Smooth muscle cell (in vitro differentiated cells): ENCODE measurements around the gene LIPC. TPM values are rescaled to one million over a fixed set of nuclear protein-coding genes. Genes with fewer than 3 reads are reported as not detected.
A peak's percentile ranks its signal among the peaks of the same experiment; 100 is the strongest.

Experiments used
- DNase-seq: peaks from one replicate; lab custom pipeline; 2025; ENCODE audit not compliant: unreplicated experiment; lab: John Stamatoyannopoulos, UW
- H2AFZ ChIP-seq: fragments of 200-600 bp; sonication (generic); 2 replicates; pipeline ENCODE4 v1.6.0; 2016; ENCODE audit warnings: antibody characterized with exemption, low read depth, mild to moderate bottlenecking
- H3F3A ChIP-seq: fragments of 200-600 bp; sonication (generic); 2 replicates; pipeline ENCODE4 v1.6.0; 2017; ENCODE audit warnings: antibody characterized with exemption, low read depth
- H3K27ac ChIP-seq: fragments of 200-600 bp; sonication (generic); 2 replicates; pipeline ENCODE4 v1.5.1; 2016; ENCODE audit warnings: low read depth, mild to moderate bottlenecking
- H3K27me3 ChIP-seq: fragments of 200-600 bp; sonication (generic); 2 replicates; pipeline ENCODE4 v1.6.1; 2016; ENCODE audit warnings: low read depth, mild to moderate bottlenecking
- H3K36me3 ChIP-seq: fragments of 200-600 bp; sonication (generic); 2 replicates; pipeline ENCODE4 v1.5.1; 2016; ENCODE audit warnings: low read depth
- H3K4me1 ChIP-seq: fragments of 200-600 bp; sonication (generic); 2 replicates; pipeline ENCODE4 v1.5.1; 2016; ENCODE audit warnings: low read depth
- H3K4me2 ChIP-seq: fragments of 200-600 bp; sonication (generic); 2 replicates; pipeline ENCODE4 v1.6.0; 2016; ENCODE audit warnings: mild to moderate bottlenecking
- H3K4me3 ChIP-seq: fragments of 200-600 bp; sonication (generic); 2 replicates; pipeline ENCODE4 v1.5.1; 2016; ENCODE audit warnings: mild to moderate bottlenecking
- H3K79me2 ChIP-seq: fragments of 200-600 bp; sonication (generic); 2 replicates; pipeline ENCODE4 v1.6.0; 2016; ENCODE audit warnings: low read depth, mild to moderate bottlenecking
- H3K9ac ChIP-seq: fragments of 200-600 bp; sonication (generic); 2 replicates; pipeline ENCODE4 v1.6.0; 2016; ENCODE audit warnings: low read depth
- H3K9me3 ChIP-seq: fragments of 200-600 bp; sonication (generic); replicated peaks from 2 replicates; pipeline ENCODE4 v1.5.1; 2016; ENCODE audit warnings: low read depth
- H4K20me1 ChIP-seq: fragments of 200-600 bp; sonication (generic); 2 replicates; pipeline ENCODE4 v1.6.0; 2016; ENCODE audit warnings: low read depth
- WGBS: methylation state at CpG from one replicate; pipeline ENCODE4 v1.1.7; 2016; ENCODE audit warnings: low lambda C conversion rate; 5-methylcytosine and 5-hydroxymethylcytosine counted together
- polyA plus RNA-seq: library from polyadenylated mRNA; unstranded; fragments of >200 nt; fragmentation: Nextera tagmentation; extraction: Ambion mirVana; gene quantifications from 2 replicates; pipeline ENCODE4 v1.2.1, GENCODE V29; 2016
- total RNA-seq: library from RNA; depleted of rRNA; stranded (reverse); fragments of >200 nt; gene quantifications from 2 replicates; pipeline ENCODE4 v1.2.3, GENCODE V29; 2014
- TF ChIP-seq, protein P1 (sequence below): fragments of 200-600 bp; sonication (generic); IDR thresholded peaks from 2 replicates; pipeline ENCODE4 v1.5.1; 2017; ENCODE audit warnings: borderline replicate concordance, mild to moderate bottlenecking, antibody characterized with exemption; ENCODE audit not compliant: insufficient read depth, poor library complexity, severe bottlenecking

LIPC gene
- total and polyA plus RNA-seq, 2 experiments from 2014 or later, result not detected

DNA sequence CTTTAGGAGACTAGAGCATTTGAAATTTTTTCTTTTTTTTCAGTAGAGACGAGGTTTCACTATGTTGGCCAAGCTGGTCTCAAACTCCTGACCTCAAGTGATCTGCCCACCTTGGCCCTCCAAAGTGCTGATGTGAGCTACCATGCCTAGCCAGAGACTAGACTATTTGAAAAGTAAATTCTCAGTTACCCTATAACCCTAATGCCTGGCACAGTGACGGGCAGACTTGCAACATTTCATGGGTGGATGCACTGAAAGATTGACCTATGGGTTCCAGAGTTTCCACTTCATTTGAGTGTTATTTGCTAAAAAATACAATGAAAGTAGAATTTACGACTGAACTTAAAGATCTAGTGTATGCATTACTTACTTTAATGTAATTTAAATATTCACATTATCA, 45.7 kb upstream of the LIPC start:
- Histone ChIP-seq H3K9ac (no peak overlapping the region), H3K4me3 (no peak overlapping the region), H3K79me2 (no peaks in the 10 kb centered on the region), H2AFZ (no peak overlapping the region), H3K27ac (no peak overlapping the region), H3K27me3 (no peaks in the 10 kb centered on the region), H3K4me2 (no peak overlapping the region), H4K20me1 (no peaks in the 10 kb centered on the region), H3K4me1 (no peaks in the 10 kb centered on the region), H3K9me3 (no peaks in the 10 kb centered on the region), H3F3A (peaks cover 16% of the 10 kb centered on the region), H3K36me3 (no peaks in the 10 kb centered on the region)
- WGBS, result 100% methylated on average over 3 of the region's 3 CpGs
- TF ChIP-seq, protein P1, sequence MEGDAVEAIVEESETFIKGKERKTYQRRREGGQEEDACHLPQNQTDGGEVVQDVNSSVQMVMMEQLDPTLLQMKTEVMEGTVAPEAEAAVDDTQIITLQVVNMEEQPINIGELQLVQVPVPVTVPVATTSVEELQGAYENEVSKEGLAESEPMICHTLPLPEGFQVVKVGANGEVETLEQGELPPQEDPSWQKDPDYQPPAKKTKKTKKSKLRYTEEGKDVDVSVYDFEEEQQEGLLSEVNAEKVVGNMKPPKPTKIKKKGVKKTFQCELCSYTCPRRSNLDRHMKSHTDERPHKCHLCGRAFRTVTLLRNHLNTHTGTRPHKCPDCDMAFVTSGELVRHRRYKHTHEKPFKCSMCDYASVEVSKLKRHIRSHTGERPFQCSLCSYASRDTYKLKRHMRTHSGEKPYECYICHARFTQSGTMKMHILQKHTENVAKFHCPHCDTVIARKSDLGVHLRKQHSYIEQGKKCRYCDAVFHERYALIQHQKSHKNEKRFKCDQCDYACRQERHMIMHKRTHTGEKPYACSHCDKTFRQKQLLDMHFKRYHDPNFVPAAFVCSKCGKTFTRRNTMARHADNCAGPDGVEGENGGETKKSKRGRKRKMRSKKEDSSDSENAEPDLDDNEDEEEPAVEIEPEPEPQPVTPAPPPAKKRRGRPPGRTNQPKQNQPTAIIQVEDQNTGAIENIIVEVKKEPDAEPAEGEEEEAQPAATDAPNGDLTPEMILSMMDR, result no peak
- DNase-seq, result no peak

DNA sequence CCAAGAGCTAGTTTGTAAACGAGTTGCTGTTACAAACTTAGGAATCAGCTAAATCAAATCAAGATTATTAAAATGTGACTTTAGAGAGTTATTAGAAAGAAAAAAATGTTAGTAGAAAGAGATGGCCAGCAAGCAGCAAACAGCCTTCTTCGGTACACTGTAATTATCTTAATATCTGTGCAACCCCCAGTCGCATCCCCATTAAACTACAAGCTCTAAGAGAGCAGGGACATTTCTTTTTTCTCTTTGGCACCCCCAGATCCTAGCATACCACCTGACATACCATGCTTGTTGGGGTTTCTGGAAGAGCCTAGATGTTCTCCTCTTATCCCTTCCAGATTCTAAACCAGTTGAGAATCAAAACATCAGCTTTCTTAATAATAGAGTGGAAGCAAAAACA, 45.1 kb upstream of the LIPC start:
- no peaks in the 10 kb centered on the region for H3K79me2 ChIP-seq
- H2AFZ ChIP-seq, result no peak overlapping the region
- no peaks in the 10 kb centered on the region for H3K9me3 ChIP-seq
- no peak overlapping the region for H3K9ac ChIP-seq
- DNase-seq, result no peak
- peak overlapping the region; percentile 92 for H3K27ac ChIP-seq
- TF ChIP-seq, protein P1, result no peak
- H3K36me3 ChIP-seq, result no peaks in the 10 kb centered on the region
- 96% methylated on average over 3 of the region's 3 CpGs for WGBS
- H4K20me1 ChIP-seq, result no peaks in the 10 kb centered on the region
- H3K4me1 ChIP-seq, result peaks cover under 1% of the 10 kb centered on the region
- H3K4me3 ChIP-seq, result no peak overlapping the region
- peaks cover 22% of the 10 kb centered on the region for H3F3A ChIP-seq
- no peaks in the 10 kb centered on the region for H3K27me3 ChIP-seq
- H3K4me2 ChIP-seq, result no peak overlapping the region

DNA sequence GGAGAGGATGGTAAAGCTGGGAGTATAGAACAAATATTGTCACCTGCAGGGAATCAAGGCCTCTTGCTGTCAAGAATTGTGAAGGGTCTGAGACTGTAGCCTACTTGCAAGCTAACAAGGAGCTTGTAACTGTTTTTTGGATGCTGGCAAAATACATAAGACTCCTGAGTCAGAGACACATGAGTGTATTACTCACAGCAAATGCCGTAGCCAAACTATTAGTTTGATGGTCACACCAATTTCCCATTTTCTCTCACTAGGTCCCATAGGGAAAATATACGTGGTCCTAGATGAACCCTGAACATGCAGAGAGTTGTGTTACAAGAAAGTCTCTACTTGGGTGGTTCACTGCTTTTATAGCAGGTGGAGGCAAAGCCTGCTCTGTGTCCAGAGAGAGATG, 44.7 kb upstream of the LIPC start:
- WGBS, result 68% methylated on average over 2 of the region's 2 CpGs
- H3F3A ChIP-seq, result peaks cover 22% of the 10 kb centered on the region
- H3K4me1 ChIP-seq, result peaks cover 6% of the 10 kb centered on the region
- no peaks in the 10 kb centered on the region for H3K9me3 ChIP-seq
- TF ChIP-seq, protein P1, result no peak
- H4K20me1 ChIP-seq, result no peaks in the 10 kb centered on the region
- no peak for DNase-seq
- peak overlapping the region; percentile 92 for H3K27ac ChIP-seq
- H3K4me3 ChIP-seq, result no peak overlapping the region
- no peaks in the 10 kb centered on the region for H3K27me3 ChIP-seq
- no peak overlapping the region for H2AFZ ChIP-seq
- no peaks in the 10 kb centered on the region for H3K36me3 ChIP-seq
- peak overlapping the region; percentile 39 for H3K9ac ChIP-seq
- H3K79me2 ChIP-seq, result no peaks in the 10 kb centered on the region
- no peak overlapping the region for H3K4me2 ChIP-seq

DNA sequence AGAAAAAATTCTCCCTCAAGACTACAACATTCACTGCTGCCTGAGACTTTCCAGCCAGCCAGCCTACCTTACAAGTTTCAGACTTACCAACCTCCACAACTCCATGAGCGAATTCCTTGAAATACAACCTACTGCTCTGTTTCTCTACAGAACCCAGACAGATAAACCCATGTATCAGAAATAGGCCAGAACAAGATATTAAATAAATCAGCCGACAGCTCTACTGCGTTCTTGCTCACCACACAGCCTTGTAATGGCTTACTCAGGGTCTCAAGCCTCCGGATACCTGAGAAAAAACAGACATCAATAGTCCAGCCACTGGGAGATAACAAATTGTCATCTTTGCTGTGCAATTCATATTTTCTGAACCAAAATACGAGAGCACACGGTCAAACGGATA, 43.6 kb upstream of the LIPC start:
- 56% methylated on average over 7 of the region's 7 CpGs for WGBS
- Histone ChIP-seq H3K9me3 (no peaks in the 10 kb centered on the region), H3K27me3 (no peaks in the 10 kb centered on the region), H3K36me3 (no peaks in the 10 kb centered on the region), H3K79me2 (no peaks in the 10 kb centered on the region), H3K27ac (peak overlapping the region; percentile 92), H3K9ac (no peak overlapping the region), H3K4me3 (no peak overlapping the region), H3F3A (peaks cover 23% of the 10 kb centered on the region), H3K4me1 (peaks cover 17% of the 10 kb centered on the region), H2AFZ (no peak overlapping the region), H3K4me2 (peak overlapping the region; percentile 20), H4K20me1 (no peaks in the 10 kb centered on the region)
- no peak for DNase-seq
- TF ChIP-seq, protein P1, result no peak
